ENCODE results near the gene JKAMP. TPM values are rescaled to one million over a fixed set of nuclear protein-coding genes. Genes with fewer than 3 reads are reported as not detected.

Gene JKAMP
- total and polyA plus RNA-seq, 2 of the 8 experiments (the other 6 are each of a cell fraction or from before 2014, with no cell fraction given) = 34.9 to 182 TPM

GRCh38 chr14:59537476-59537875, 53.2 kb downstream of the JKAMP start (continued):
- TF ChIP-seq GABPA (IDR thresholded peaks at IDR 0.05; ENCODE audit: borderline replicate concordance, insufficient read depth, low read length) = no peak
- TF ChIP-seq MAFK (IDR thresholded peaks at IDR 0.05; ENCODE audit: low read depth, low read length) = no peak
- no peak for TF ChIP-seq POU5F1 (IDR thresholded peaks at IDR 0.05; ENCODE audit: low read depth, low read length)
- no peak for TF ChIP-seq SP1 (IDR thresholded peaks at IDR 0.05; ENCODE audit: low read depth, low read length)

Measured in H1 (cell line).